Fibroblast of pulmonary artery (primary cell): ENCODE data around the gene LRP1.

Experiments used
- DNase-seq: peaks from one replicate; pipeline ENCODE4 v3.0.0-alpha.2; 2010; ENCODE audit warnings: low read depth
- H3K4me3 ChIP-seq: replicated peaks from 2 replicates; pipeline ENCODE4 v1.5.1; 2011; ENCODE audit warnings: low read depth, mild to moderate bottlenecking, control low read depth, low read length, moderate library complexity
- TF ChIP-seq, protein P1 (sequence below): IDR thresholded peaks from 2 replicates; pipeline ENCODE4 v1.5.1; 2011; ENCODE audit warnings: mild to moderate bottlenecking, control low read depth, low read length, inconsistent platforms; ENCODE audit errors: missing control alignments

The LRP1 gene

DNA sequence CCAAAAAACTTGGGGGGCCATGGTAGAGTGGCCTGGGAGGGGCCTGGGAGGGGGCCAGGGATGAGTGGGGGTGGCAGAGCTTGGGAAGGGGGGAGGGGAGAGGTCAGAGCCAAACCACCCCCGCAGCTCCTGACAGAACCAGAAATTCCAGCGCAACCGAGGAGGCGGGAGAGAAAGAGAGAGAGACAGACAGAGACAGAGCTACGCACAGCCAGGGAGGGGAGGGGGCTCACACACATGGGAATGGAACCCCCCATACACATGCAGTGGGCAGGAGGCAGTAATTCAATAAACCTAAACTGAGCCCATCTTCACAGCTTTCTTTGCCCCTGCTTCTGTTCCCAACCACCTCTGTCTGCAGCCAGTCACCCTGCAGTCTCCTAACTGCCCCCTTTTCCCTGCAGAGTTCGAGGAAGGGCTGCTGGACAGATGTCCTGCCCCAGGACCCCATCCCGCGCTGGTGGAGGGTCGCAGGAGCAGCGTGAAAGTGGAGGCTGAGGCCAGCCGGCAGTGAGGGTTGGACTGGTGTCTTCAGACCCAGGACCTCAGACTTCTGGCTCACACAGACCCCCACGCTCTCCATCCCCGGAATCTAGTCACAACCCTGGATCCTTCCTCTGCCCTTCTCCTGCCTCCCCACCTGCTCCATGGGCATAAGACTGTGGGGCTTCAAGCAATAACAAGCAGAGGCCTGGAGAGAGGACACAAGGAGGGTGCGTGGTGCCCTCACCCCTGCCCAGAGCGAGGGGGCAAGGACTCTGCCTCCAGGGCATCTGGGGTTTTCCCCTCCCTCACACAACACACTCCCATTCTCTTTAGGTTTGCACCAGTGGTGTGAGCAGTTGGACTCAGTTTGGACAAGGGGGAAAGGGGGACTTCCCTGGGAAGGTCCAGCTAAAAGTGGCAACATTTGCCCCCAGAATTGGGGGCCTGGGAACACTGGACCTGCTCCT, 33.8 kb upstream of the LRP1 start:
- TF ChIP-seq, protein P1, sequence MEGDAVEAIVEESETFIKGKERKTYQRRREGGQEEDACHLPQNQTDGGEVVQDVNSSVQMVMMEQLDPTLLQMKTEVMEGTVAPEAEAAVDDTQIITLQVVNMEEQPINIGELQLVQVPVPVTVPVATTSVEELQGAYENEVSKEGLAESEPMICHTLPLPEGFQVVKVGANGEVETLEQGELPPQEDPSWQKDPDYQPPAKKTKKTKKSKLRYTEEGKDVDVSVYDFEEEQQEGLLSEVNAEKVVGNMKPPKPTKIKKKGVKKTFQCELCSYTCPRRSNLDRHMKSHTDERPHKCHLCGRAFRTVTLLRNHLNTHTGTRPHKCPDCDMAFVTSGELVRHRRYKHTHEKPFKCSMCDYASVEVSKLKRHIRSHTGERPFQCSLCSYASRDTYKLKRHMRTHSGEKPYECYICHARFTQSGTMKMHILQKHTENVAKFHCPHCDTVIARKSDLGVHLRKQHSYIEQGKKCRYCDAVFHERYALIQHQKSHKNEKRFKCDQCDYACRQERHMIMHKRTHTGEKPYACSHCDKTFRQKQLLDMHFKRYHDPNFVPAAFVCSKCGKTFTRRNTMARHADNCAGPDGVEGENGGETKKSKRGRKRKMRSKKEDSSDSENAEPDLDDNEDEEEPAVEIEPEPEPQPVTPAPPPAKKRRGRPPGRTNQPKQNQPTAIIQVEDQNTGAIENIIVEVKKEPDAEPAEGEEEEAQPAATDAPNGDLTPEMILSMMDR = no peak
- no peak for DNase-seq
- H3K4me3 ChIP-seq = no peak overlapping the region

DNA sequence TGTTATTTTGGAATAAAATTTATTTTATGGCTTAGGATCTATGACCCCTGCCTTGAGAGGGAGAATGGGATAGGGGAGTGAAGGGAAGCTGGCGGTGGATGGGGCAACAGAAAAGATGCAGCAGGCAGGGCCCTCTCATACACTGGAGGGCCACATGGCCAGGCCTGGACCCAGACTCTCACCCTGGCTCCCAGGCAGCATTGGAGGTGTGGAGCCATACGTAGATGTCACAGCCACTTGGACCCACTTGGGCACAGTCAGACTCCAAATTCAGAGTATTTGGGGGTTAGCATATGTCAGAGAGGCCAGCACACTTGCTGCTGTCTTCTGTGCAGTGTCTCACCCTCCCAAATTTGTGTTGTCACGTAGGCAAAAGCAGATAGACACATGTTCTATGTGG, 32.8 kb upstream of the LRP1 start:
- no peak overlapping the region for H3K4me3 ChIP-seq
- DNase-seq = no peak
- TF ChIP-seq, protein P1 = no peak

DNA sequence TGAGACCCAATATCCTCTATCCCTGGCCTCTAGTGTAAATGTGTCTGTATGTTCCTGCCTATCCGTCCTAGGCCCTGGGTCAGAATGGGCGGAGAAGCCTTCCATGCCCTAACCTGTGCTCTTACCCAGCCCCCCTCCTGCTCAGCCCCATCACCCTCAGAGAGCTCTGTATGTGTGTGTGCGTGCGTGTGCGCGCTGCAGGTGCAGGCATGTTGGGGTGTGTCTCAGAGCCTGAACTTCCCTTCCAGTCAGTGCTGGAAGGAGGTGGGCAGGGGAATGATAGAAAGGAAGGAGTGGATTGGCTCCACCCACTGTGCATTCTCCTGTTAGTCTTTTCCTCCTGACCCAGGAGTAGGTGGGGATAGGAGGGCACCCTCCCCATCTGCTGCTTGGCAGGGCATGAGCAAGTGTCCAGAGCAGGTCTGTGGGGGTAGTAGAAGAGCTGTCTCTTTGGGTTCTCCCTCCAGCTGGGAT, 32.1 kb upstream of the LRP1 start:
- TF ChIP-seq, protein P1 = no peak
- no peak overlapping the region for H3K4me3 ChIP-seq
- no peak for DNase-seq

DNA sequence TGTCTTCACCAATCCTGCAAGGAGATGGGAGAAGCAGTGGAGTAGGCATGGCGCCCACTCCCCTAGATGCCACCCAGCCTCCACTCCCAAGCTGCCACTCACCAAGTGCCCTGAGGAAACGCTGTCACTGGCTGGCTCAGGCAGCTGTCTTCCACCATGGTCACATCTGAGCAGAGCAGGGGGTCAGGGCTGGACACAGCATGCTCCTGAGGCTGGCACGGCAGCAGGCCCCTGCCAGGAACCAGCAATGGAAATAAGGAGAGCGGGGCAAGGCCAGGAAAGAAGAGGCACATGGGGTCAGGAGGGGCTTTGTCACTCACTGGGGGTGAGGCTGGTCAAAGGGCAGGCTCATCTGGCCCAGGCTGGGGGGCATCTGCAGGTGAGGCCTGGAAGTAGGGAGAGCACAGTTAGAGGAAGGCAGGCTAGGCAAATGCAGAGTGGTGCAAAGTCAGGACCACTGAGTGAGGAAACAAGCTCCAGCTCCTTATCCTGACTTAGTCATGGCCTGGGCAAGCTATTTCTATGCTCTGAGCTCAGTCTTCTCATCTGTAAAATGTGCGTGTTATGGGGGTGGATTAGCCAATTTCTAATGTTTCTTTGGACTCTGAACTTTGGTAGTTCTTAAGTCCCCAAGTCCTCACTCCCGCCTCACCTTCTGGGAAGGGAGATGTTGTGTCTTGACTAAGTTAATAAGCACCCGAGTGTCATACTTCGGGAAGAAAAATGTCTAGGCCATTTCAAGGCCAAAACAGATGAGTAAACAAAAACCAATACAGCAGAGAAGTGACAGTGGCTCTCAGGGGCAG, 31.3 kb upstream of the LRP1 start:
- H3K4me3 ChIP-seq = no peak overlapping the region
- DNase-seq = no peak
- TF ChIP-seq, protein P1 = no peak

DNA sequence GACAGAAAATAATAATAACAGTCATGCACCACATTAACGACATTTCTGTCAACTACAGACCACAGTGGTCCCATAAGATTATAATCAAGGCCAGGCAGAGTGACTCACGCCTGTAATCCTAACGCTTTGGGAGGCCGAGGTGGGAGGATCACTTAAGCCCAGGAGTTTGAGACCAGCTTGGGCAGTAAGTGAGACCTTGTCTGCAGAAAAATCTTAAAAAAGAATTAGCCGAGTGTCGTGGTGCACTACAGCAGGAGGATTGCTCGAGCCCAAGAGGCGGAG, 30.8 kb upstream of the LRP1 start:
- H3K4me3 ChIP-seq = no peak overlapping the region
- TF ChIP-seq, protein P1 = no peak
- DNase-seq = no peak

DNA sequence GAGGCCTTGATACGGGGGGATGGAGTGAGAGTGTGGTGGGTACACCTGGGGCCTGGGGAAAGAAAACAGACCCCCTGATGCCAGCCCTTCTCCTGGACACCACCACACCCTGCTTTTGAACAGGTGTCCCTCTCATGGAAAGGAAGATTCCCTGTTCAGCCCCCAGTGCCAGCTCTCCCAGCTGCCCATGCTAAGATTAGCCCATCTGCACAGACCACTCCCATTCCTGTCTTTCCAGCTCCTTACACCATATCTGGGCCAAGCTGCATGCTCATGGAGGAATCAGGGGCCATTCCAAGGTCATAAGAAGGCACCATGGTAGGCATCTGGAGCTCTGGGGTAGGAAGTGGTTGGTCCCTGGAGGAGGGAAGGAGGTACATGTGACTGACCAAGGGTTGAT, 29.7 kb upstream of the LRP1 start:
- TF ChIP-seq, protein P1 = no peak
- no peak overlapping the region for H3K4me3 ChIP-seq
- DNase-seq = no peak
